Transverse colon (tissue), 4 donors: ENCODE results near the gene SYK.

Source experiments
- CTCF ChIP-seq, 5 experiments: fragments of 200-600 bp in 3 of 5; fragments of 450-650 bp in 2 of 5; sonication (generic) in 3 of 5; IDR thresholded peaks; 1 replicate in 2 of 5; 2 replicates in 3 of 5; pipeline ENCODE4 v1.5.1; 2016 to 2017; ENCODE audit warnings: antibody characterized with exemption in 5 of 5, inconsistent platforms in 3 of 5, mild to moderate bottlenecking in 2 of 5, moderate library complexity in 1 of 5
- POLR2A ChIP-seq: fragments of 450-650 bp; IDR thresholded peaks from one replicate; pipeline ENCODE4 v1.6.1; 2016; ENCODE audit warnings: antibody characterized with exemption, mild to moderate bottlenecking, moderate library complexity
- POLR2AphosphoS5 ChIP-seq, 3 donors: sonication (generic); formaldehyde crosslinking; IDR thresholded peaks; one replicate each; pipeline ENCODE4 v1.6.1; 2016; ENCODE audit warnings: antibody characterized with exemption in 3 of 3

GRCh38 chr9:90880669-90881068, 79.0 kb downstream of the SYK start:
- TF ChIP-seq CTCF (IDR thresholded peaks at IDR 0.05) (no peak), POLR2A (no peak), POLR2AphosphoS5 (IDR thresholded peaks at IDR 0.05) (no peak)
